GM12878 (cell line): ENCODE measurements around the gene NEK11. TPM values are rescaled to one million over a fixed set of nuclear protein-coding genes. Genes with fewer than 3 reads are reported as not detected.

Source experiments
- ASH2L ChIP-seq: fragments of 300-600, 200-600 bp; sonication (generic); IDR thresholded peaks from 2 replicates; pipeline ENCODE4 v1.6.1; 2017; ENCODE audit warnings: low read depth, mild to moderate bottlenecking, borderline replicate concordance
- BACH1 ChIP-seq: fragments of 450-650 bp; IDR thresholded peaks from 2 replicates; pipeline ENCODE4 v1.6.1; 2017; ENCODE audit warnings: mild to moderate bottlenecking, borderline replicate concordance
- CBX3 ChIP-seq: fragments of 200-600 bp; sonication (generic); IDR thresholded peaks from 2 replicates; pipeline ENCODE4 v1.6.1; 2016; ENCODE audit warnings: low read depth, borderline replicate concordance
- CHD2 ChIP-seq: IDR thresholded peaks from 2 replicates; pipeline ENCODE4 v1.6.1; 2011; ENCODE audit warnings: low read depth, low read length, improper control_type of control experiment, borderline replicate concordance
- EED ChIP-seq: sonication (generic); IDR thresholded peaks from 2 replicates; pipeline ENCODE4 v1.6.1; 2016; ENCODE audit warnings: antibody characterized with exemption, low read depth
- HDAC6 ChIP-seq: fragments of 200-600 bp; sonication (generic); IDR thresholded peaks from one replicate; pipeline ENCODE4 v1.8.0; 2017; ENCODE audit warnings: antibody characterized with exemption; ENCODE audit not compliant: unreplicated experiment
- NBN ChIP-seq: fragments of 450-650 bp; IDR thresholded peaks from 2 replicates; pipeline ENCODE4 v1.6.1; 2016
- POU2F2 ChIP-seq: IDR thresholded peaks from 3 replicates; pipeline ENCODE4 v1.6.1; 2011; ENCODE audit warnings: low read depth, mild to moderate bottlenecking, low read length, borderline replicate concordance
- SIN3A ChIP-seq: IDR thresholded peaks from 2 replicates; pipeline ENCODE4 v1.6.1; 2012; ENCODE audit warnings: low read depth, low read length, improper control_type of control experiment
- TCF3 ChIP-seq: IDR thresholded peaks from 2 replicates; pipeline ENCODE4 v1.6.1; 2012; ENCODE audit warnings: low read depth, mild to moderate bottlenecking, low read length, borderline replicate concordance; ENCODE audit not compliant: insufficient read depth
- ZNF384 ChIP-seq: IDR thresholded peaks from 2 replicates; pipeline ENCODE4 v1.6.1; 2012; ENCODE audit warnings: low read depth, mild to moderate bottlenecking, low read length, improper control_type of control experiment, borderline replicate concordance
- polyA plus RNA-seq, 11 experiments: library from polyadenylated mRNA; depleted of rRNA in 4 of 11; unstranded in 6 of 11; stranded (reverse) in 5 of 11; fragments of >200 nt; fragmentation: Nextera tagmentation in 4 of 11; fragmentation: Illumina TruSeq in 1 of 11; extraction: Ambion mirVana in 4 of 11; extraction: Trizol in 1 of 11; gene quantifications; 1 replicate in 1 of 11; 2 replicates in 10 of 11; pipeline versions ENCODE4 v1.2.1 to v1.2.3, GENCODE V29; 2011 to 2016; ENCODE audit warnings: inconsistent platforms in 2 of 11, missing spikeins in 2 of 11, low read depth in 1 of 11
- total RNA-seq, 4 experiments: library from RNA; depleted of rRNA in 3 of 4; stranded (reverse); fragments of >200 nt in 3 of 4; fragmentation: Illumina TruSeq in 1 of 4; extraction: Trizol in 1 of 4; gene quantifications; 2 replicates each; pipeline versions ENCODE4 v1.2.1 to v1.2.3, GENCODE V29; 2013 to 2021
- TF ChIP-seq, protein P1 (sequence below): fragments of 450-650 bp; IDR thresholded peaks from 2 replicates; pipeline ENCODE4 v1.6.1; 2017; ENCODE audit warnings: mild to moderate bottlenecking, moderate library complexity
- TF ChIP-seq, protein P2 (sequence below): IDR thresholded peaks from 2 replicates; pipeline ENCODE4 v1.6.1; 2012; ENCODE audit warnings: low read depth, low read length, improper control_type of control experiment
- TF ChIP-seq, protein P3 (sequence below): IDR thresholded peaks from 2 replicates; pipeline ENCODE4 v1.6.1; 2012; ENCODE audit warnings: low read depth, low read length, improper control_type of control experiment
- TF ChIP-seq, protein P4 (sequence below), 3 experiments: IDR thresholded peaks in 2 of 3; conservative IDR thresholded peaks in 1 of 3; 2 replicates each; pipeline ENCODE4 v1.5.1; 2011; ENCODE audit warnings: low read depth in 3 of 3, low read length in 3 of 3, mild to moderate bottlenecking in 3 of 3, control low read depth in 2 of 3, moderate library complexity in 2 of 3, inconsistent platforms in 1 of 3, mixed read lengths in 1 of 3; ENCODE audit not compliant: control insufficient read depth in 2 of 3, insufficient read depth in 1 of 3; ENCODE audit errors: extremely low read depth in 1 of 3
- TF ChIP-seq, protein P5 (sequence below): IDR thresholded peaks from 2 replicates; pipeline ENCODE4 v1.6.1; 2011; ENCODE audit warnings: mild to moderate bottlenecking, low read depth, low read length, moderate library complexity; ENCODE audit not compliant: insufficient replicate concordance

Gene NEK11
- total and polyA plus RNA-seq, 10 of the 15 experiments (the other 5 are each of a cell fraction or from before 2014, with no cell fraction given), result 0.05 to 0.94 (median 0.36) TPM; not detected in 1

DNA sequence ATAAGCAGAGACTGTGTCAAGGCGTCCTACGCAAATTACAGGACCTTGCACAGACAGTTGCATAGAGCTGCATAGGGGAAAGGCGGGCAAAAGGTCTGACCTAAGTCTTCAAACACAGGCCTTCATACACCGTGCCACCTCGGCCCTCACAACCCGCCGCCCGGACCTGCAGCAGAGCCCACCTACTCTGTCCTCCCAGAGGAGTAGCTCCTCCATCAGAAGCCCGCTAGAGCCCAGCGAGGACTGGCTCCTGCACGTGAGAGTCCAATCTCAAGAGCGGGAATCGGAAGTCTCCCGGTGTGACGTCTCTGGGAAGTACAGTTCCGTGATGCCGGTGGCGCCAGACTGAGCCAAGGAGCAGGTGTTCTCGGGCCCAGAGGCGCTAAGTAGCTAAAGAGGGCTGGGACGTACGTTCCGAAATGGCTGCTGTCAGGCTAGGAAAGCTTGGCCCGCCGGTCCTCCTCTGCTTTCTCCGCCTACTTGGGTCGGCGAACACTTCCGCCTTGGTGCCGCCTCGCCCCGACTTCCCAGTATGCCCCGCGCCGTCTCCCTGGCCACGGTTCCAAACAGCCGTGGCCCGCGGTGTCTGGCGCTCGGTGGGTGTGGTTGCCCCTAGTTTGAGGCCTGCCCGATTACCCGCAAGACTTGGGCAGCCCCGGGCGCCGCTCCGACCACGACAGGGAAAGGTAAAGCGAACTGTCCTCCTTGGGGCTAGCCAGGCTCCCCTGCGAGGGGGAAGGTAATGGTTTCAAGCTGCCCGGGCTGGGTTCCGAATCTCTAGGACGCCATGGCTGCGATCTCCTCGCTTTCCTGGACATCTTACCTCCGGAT is at the start of gene NEK11, which contains the start of gene ASTE1 (continued):
- TF ChIP-seq, protein P1, sequence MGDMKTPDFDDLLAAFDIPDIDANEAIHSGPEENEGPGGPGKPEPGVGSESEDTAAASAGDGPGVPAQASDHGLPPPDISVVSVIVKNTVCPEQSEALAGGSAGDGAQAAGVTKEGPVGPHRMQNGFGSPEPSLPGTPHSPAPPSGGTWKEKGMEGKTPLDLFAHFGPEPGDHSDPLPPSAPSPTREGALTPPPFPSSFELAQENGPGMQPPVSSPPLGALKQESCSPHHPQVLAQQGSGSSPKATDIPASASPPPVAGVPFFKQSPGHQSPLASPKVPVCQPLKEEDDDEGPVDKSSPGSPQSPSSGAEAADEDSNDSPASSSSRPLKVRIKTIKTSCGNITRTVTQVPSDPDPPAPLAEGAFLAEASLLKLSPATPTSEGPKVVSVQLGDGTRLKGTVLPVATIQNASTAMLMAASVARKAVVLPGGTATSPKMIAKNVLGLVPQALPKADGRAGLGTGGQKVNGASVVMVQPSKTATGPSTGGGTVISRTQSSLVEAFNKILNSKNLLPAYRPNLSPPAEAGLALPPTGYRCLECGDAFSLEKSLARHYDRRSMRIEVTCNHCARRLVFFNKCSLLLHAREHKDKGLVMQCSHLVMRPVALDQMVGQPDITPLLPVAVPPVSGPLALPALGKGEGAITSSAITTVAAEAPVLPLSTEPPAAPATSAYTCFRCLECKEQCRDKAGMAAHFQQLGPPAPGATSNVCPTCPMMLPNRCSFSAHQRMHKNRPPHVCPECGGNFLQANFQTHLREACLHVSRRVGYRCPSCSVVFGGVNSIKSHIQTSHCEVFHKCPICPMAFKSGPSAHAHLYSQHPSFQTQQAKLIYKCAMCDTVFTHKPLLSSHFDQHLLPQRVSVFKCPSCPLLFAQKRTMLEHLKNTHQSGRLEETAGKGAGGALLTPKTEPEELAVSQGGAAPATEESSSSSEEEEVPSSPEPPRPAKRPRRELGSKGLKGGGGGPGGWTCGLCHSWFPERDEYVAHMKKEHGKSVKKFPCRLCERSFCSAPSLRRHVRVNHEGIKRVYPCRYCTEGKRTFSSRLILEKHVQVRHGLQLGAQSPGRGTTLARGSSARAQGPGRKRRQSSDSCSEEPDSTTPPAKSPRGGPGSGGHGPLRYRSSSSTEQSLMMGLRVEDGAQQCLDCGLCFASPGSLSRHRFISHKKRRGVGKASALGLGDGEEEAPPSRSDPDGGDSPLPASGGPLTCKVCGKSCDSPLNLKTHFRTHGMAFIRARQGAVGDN, result peak; percentile 90
- 0 out of 2 replicates have a peak, but pooled peaks have one; percentile 65 for TF ChIP-seq NBN
- TF ChIP-seq, protein P2, sequence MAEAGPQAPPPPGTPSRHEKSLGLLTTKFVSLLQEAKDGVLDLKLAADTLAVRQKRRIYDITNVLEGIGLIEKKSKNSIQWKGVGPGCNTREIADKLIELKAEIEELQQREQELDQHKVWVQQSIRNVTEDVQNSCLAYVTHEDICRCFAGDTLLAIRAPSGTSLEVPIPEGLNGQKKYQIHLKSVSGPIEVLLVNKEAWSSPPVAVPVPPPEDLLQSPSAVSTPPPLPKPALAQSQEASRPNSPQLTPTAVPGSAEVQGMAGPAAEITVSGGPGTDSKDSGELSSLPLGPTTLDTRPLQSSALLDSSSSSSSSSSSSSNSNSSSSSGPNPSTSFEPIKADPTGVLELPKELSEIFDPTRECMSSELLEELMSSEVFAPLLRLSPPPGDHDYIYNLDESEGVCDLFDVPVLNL, result 0 out of 2 replicates have a peak, but pooled peaks have one; percentile 2
- TF ChIP-seq, protein P3, sequence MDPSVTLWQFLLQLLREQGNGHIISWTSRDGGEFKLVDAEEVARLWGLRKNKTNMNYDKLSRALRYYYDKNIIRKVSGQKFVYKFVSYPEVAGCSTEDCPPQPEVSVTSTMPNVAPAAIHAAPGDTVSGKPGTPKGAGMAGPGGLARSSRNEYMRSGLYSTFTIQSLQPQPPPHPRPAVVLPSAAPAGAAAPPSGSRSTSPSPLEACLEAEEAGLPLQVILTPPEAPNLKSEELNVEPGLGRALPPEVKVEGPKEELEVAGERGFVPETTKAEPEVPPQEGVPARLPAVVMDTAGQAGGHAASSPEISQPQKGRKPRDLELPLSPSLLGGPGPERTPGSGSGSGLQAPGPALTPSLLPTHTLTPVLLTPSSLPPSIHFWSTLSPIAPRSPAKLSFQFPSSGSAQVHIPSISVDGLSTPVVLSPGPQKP, result peak; percentile 43; the same call in 1 of the 2 replicates
- no peak for TF ChIP-seq POU2F2
- TF ChIP-seq CBX3, result no peak
- TF ChIP-seq, protein P4, sequence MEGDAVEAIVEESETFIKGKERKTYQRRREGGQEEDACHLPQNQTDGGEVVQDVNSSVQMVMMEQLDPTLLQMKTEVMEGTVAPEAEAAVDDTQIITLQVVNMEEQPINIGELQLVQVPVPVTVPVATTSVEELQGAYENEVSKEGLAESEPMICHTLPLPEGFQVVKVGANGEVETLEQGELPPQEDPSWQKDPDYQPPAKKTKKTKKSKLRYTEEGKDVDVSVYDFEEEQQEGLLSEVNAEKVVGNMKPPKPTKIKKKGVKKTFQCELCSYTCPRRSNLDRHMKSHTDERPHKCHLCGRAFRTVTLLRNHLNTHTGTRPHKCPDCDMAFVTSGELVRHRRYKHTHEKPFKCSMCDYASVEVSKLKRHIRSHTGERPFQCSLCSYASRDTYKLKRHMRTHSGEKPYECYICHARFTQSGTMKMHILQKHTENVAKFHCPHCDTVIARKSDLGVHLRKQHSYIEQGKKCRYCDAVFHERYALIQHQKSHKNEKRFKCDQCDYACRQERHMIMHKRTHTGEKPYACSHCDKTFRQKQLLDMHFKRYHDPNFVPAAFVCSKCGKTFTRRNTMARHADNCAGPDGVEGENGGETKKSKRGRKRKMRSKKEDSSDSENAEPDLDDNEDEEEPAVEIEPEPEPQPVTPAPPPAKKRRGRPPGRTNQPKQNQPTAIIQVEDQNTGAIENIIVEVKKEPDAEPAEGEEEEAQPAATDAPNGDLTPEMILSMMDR (IDR thresholded peaks at IDR 0.05 in 2 of 3, conservative IDR thresholded peaks at IDR 0.05 in 1 of 3; ENCODE audit: control insufficient read depth in 2 of 3, extremely low read depth in 1 of 3, insufficient read depth in 1 of 3, low read depth in 3 of 3, low read length in 3 of 3), result no peak
- TF ChIP-seq ZNF384, result no peak
- peak; percentile 46; the same call in 1 of the 2 replicates for TF ChIP-seq BACH1
- TF ChIP-seq TCF3, result no peak
- peak; percentile 94 for TF ChIP-seq SIN3A
- TF ChIP-seq CHD2, result peak; percentile 54; the same call in 1 of the 2 replicates
- TF ChIP-seq, protein P5, sequence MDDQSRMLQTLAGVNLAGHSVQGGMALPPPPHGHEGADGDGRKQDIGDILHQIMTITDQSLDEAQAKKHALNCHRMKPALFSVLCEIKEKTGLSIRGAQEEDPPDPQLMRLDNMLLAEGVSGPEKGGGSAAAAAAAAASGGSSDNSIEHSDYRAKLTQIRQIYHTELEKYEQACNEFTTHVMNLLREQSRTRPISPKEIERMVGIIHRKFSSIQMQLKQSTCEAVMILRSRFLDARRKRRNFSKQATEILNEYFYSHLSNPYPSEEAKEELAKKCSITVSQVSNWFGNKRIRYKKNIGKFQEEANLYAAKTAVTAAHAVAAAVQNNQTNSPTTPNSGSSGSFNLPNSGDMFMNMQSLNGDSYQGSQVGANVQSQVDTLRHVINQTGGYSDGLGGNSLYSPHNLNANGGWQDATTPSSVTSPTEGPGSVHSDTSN, result no peak
- no peak for TF ChIP-seq HDAC6
- 0 out of 2 replicates have a peak, but pooled peaks have one; percentile 21 for TF ChIP-seq ASH2L
- no peak for TF ChIP-seq EED
